HCT116 (cell line): Measurements from ENCODE around the gene POLR2I.

Source experiments
- JUND ChIP-seq: IDR thresholded peaks from 2 replicates; pipeline ENCODE4 v1.6.1; 2012
- TF ChIP-seq, protein P1 (sequence below), 3 experiments: fragments of 200-600 bp in 1 of 3; sonication (generic) in 1 of 3; IDR thresholded peaks in 2 of 3; conservative IDR thresholded peaks in 1 of 3; 2 replicates each; pipeline ENCODE4 v1.5.1; 2012 to 2017; ENCODE audit warnings: low read depth in 2 of 3, low read length in 2 of 3, antibody characterized with exemption in 1 of 3, borderline replicate concordance in 1 of 3, control low read depth in 1 of 3, mild to moderate bottlenecking in 1 of 3, mixed read lengths in 1 of 3, mixed run types in 1 of 3, moderate library complexity in 1 of 3; ENCODE audit not compliant: insufficient read depth in 1 of 3

DNA sequence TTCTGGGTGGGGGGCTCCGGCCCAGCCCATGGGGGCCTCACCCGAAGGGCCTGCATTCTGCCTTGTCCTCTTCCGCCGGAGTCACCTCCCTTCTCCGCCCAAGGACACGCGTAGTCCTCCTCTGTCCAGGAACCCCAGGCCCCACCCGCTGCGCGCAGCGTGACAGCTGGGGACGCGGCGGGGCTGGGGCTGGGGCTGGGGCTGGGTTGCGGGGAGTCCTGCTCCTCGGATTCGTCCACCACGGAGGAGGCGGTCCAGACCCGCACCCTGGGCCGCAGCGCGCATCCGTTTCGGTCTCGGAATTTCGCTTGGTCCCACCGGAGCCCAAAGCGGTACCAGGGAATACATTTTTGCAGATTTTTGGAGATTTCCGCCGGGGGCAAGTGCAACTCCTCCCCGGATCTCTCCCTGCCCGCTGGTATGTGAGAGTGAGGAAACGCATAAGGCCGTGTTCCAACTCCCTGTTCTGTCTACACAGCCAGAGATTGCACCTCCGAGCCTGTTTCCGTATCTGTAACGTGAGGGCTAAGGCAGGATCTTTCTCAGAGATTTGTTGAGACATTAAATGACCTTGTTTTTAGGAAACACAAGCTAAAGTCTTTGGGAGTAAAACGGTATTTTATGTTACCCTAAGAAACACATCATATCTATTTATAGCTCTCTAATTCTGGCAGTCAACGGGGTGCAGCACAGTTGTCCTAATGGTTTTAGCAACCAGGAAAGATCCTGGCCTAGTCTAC lies 37.8 kb upstream of the POLR2I start, which contains the start of gene COX7A1:
- TF ChIP-seq, protein P1, sequence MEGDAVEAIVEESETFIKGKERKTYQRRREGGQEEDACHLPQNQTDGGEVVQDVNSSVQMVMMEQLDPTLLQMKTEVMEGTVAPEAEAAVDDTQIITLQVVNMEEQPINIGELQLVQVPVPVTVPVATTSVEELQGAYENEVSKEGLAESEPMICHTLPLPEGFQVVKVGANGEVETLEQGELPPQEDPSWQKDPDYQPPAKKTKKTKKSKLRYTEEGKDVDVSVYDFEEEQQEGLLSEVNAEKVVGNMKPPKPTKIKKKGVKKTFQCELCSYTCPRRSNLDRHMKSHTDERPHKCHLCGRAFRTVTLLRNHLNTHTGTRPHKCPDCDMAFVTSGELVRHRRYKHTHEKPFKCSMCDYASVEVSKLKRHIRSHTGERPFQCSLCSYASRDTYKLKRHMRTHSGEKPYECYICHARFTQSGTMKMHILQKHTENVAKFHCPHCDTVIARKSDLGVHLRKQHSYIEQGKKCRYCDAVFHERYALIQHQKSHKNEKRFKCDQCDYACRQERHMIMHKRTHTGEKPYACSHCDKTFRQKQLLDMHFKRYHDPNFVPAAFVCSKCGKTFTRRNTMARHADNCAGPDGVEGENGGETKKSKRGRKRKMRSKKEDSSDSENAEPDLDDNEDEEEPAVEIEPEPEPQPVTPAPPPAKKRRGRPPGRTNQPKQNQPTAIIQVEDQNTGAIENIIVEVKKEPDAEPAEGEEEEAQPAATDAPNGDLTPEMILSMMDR (IDR thresholded peaks at IDR 0.05 in 2 of 3, conservative IDR thresholded peaks at IDR 0.05 in 1 of 3; ENCODE audit: borderline replicate concordance in 1 of 3, insufficient read depth in 1 of 3, low read depth in 2 of 3, low read length in 2 of 3): no peak
- TF ChIP-seq JUND: no peak
